Measurements from ENCODE around the gene B3GALT5. TPM values are rescaled to one million over a fixed set of nuclear protein-coding genes. Genes with fewer than 3 reads are reported as not detected.

The B3GALT5 gene
- total RNA-seq, result 1 to 10 TPM in 1 of 4 donors, under 1 TPM in 3; under 0.01 to 1.2 (median 0.74) TPM

- DNase-seq (ENCODE audit: extremely low spot score), result peak; percentile 84
- intact Hi-C loops (cut with DNase I), result no loop called here
- H3K4me1 ChIP-seq, result peaks cover 0 to 27% (median 15%) of the 10 kb centered on the region in 4 donors
- H3K36me3 ChIP-seq, result no peaks in the 10 kb centered on the region
- H3K9me3 ChIP-seq, result no peaks in the 10 kb centered on the region
- TF ChIP-seq CTCF (IDR thresholded peaks at IDR 0.05), result no peak
- TF ChIP-seq POLR2A (IDR thresholded peaks at IDR 0.05; ENCODE audit: low read depth), result no peak
- TF ChIP-seq POLR2AphosphoS5 (IDR thresholded peaks at IDR 0.05), result no peak
- no peak for TF ChIP-seq EP300 (IDR thresholded peaks at IDR 0.05)
- peak within 1 kb of the TSS in 2 of 4 donors; percentile 51 to 52 for H3K27ac ChIP-seq (replicated peaks in 1 of 4)
- peak within 1 kb of the TSS; percentile 50 to 56 (median 52) for H3K4me3 ChIP-seq
- WGBS, result 16% methylated on average over 16 of the region's 63 CpGs
- peaks cover 0 to 42% (median 4%) of the 10 kb centered on the region in 4 donors for H3K27me3 ChIP-seq
These were observed at the start of gene B3GALT5 for GRCh38 chr21:39612233-39613040. Gene B3GALT5 (plus strand): TSS chr21:39612940. CDS start chr21:39660560, 47,620 bp downstream.

DNA sequence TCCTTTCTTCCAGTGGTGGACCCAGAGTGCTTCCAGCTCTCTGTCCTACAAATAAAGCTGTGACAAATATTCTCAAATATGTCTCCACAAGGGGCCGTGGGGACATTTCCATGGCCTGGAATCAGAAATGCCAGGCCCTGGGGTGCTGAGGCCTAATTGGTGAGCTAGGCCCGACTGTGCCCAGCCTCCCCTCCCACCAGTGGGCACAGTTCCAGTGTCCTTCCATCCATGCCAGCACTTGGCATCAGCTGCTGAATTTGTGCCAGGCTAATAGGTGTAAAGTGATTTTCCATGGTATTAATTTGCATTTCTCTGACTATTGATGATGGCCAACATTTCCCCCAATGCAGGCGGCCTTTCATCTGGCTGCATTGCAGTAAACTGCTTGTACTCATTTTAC is 48.5 kb upstream of the B3GALT5 start:
- H3K27me3 ChIP-seq, result no peaks in the 10 kb centered on the region
- no peak overlapping the region for H3K27ac ChIP-seq (replicated peaks in 1 of 4)
- peak; percentile 72 for DNase-seq (ENCODE audit: extremely low spot score)
- peaks cover 0 to 16% (median 10%) of the 10 kb centered on the region in 4 donors for H3K4me1 ChIP-seq
- H3K9me3 ChIP-seq, result no peaks in the 10 kb centered on the region
- no peaks in the 10 kb centered on the region for H3K36me3 ChIP-seq
- WGBS, result 42% methylated on average over 3 of the region's 3 CpGs
- intact Hi-C loops (cut with DNase I), result no loop called here
- TF ChIP-seq EP300 (IDR thresholded peaks at IDR 0.05), result no peak
- no peak for TF ChIP-seq POLR2A (IDR thresholded peaks at IDR 0.05; ENCODE audit: low read depth)
- TF ChIP-seq CTCF (IDR thresholded peaks at IDR 0.05), result no peak
- no peak for TF ChIP-seq POLR2AphosphoS5 (IDR thresholded peaks at IDR 0.05)
- H3K4me3 ChIP-seq, result no peak overlapping the region

- DNase-seq (ENCODE audit: extremely low spot score), result no peak
- no peaks in the 10 kb centered on the region for H3K36me3 ChIP-seq
- peaks cover 0 to 16% (median 10%) of the 10 kb centered on the region in 4 donors for H3K4me1 ChIP-seq
- no peak overlapping the region for H3K4me3 ChIP-seq
- no peak overlapping the region for H3K27ac ChIP-seq (replicated peaks in 1 of 4)
- intact Hi-C loops (cut with DNase I), result no loop called here
- H3K27me3 ChIP-seq, result no peaks in the 10 kb centered on the region
- no peaks in the 10 kb centered on the region for H3K9me3 ChIP-seq
- 90% methylated on average over 18 of the region's 18 CpGs for WGBS
- TF ChIP-seq POLR2AphosphoS5 (IDR thresholded peaks at IDR 0.05), result no peak
These were observed 45.4 kb upstream of the B3GALT5 start for GRCh38 chr21:39567180-39567972.

GRCh38 chr21:39568361-39568760 is 44.4 kb upstream of the B3GALT5 start:
- H3K36me3 ChIP-seq, result no peaks in the 10 kb centered on the region
- H3K4me3 ChIP-seq, result no peak overlapping the region
- H3K4me1 ChIP-seq, result peaks cover 0 to 16% (median 5%) of the 10 kb centered on the region in 4 donors
- intact Hi-C loops (cut with DNase I), result no loop called here
- H3K27ac ChIP-seq (replicated peaks in 1 of 4), result no peak overlapping the region
- H3K27me3 ChIP-seq, result peaks cover 0 to 4% (median 0%) of the 10 kb centered on the region in 4 donors
- no peaks in the 10 kb centered on the region for H3K9me3 ChIP-seq
- TF ChIP-seq POLR2A (IDR thresholded peaks at IDR 0.05; ENCODE audit: low read depth) (no peak), CTCF (IDR thresholded peaks at IDR 0.05) (no peak), POLR2AphosphoS5 (IDR thresholded peaks at IDR 0.05) (no peak), EP300 (IDR thresholded peaks at IDR 0.05) (no peak)
- no peak for DNase-seq (ENCODE audit: extremely low spot score)
- 79% methylated on average over 8 of the region's 8 CpGs for WGBS

GRCh38 chr21:39575775-39576174 is 37.0 kb upstream of the B3GALT5 start:
- H3K9me3 ChIP-seq, result no peaks in the 10 kb centered on the region
- peaks cover 0 to 12% (median 0%) of the 10 kb centered on the region in 4 donors for H3K27me3 ChIP-seq
- H3K27ac ChIP-seq (replicated peaks in 1 of 4), result no peak overlapping the region
- TF ChIP-seq POLR2AphosphoS5 (IDR thresholded peaks at IDR 0.05) (no peak), EP300 (IDR thresholded peaks at IDR 0.05) (no peak), CTCF (IDR thresholded peaks at IDR 0.05) (no peak), POLR2A (IDR thresholded peaks at IDR 0.05; ENCODE audit: low read depth) (no peak)
- no peaks in the 10 kb centered on the region for H3K36me3 ChIP-seq
- intact Hi-C loops (cut with DNase I), result no loop called here
- no peak for DNase-seq (ENCODE audit: extremely low spot score)
- no peak overlapping the region for H3K4me3 ChIP-seq
- no peaks in the 10 kb centered on the region for H3K4me1 ChIP-seq

Data from esophagus muscularis mucosa (tissue), 4 donors.